Measurements from ENCODE around the gene NDUFA5.
A peak's percentile ranks its signal among the peaks of the same experiment; 100 is the strongest.
"Not testable (repeated sequence)": the region's sequence is repeated elsewhere in the genome, so short reads cannot be mapped to it uniquely, and the experiment has no call there.

Gene NDUFA5

GRCh38 chr7:123557016-123557397, 611 bp downstream of the NDUFA5 start:
- no peak for DNase-seq (ENCODE audit: low read depth)

- DNase-seq (ENCODE audit: low read depth), result no peak
Measured at GRCh38 chr7:123555484-123555883, 2.1 kb downstream of the NDUFA5 start.

- no peak for DNase-seq (ENCODE audit: low read depth)
Measured at GRCh38 chr7:123553159-123553558, 4.5 kb downstream of the NDUFA5 start.

GRCh38 chr7:123552641-123553040, 5.0 kb downstream of the NDUFA5 start:
- DNase-seq (ENCODE audit: low read depth), result no peak

GRCh38 chr7:123552134-123552533, 5.5 kb downstream of the NDUFA5 start:
- DNase-seq (ENCODE audit: low read depth), result not testable (repeated sequence)

- DNase-seq (ENCODE audit: low read depth), result no peak
Measured at GRCh38 chr7:123548406-123548805, 9.2 kb downstream of the NDUFA5 start.

- no peak for DNase-seq (ENCODE audit: low read depth)
Measured at GRCh38 chr7:123539871-123540270, 17.7 kb downstream of the NDUFA5 start.

GRCh38 chr7:123538897-123539296, 18.7 kb downstream of the NDUFA5 start:
- no peak for DNase-seq (ENCODE audit: low read depth)

GRCh38 chr7:123538189-123538714, 19.4 kb downstream of the NDUFA5 start:
- no peak for DNase-seq (ENCODE audit: low read depth)

- DNase-seq (ENCODE audit: low read depth), result no peak
Measured at GRCh38 chr7:123537026-123537642, 20.5 kb downstream of the NDUFA5 start.

GRCh38 chr7:123535517-123535916, 22.1 kb downstream of the NDUFA5 start:
- no peak for DNase-seq (ENCODE audit: low read depth)

- peak; percentile 92 for DNase-seq (ENCODE audit: low read depth)
Measured at GRCh38 chr7:123534383-123535260, 23.0 kb downstream of the NDUFA5 start, which contains the start of gene IQUB. Gene IQUB, minus strand, starts transcription at chr7:123534595. Its CDS starts 22,255 bp downstream, at chr7:123512340.

- DNase-seq (ENCODE audit: low read depth), result peak; percentile 1
Measured at GRCh38 chr7:123533929-123534382, 23.7 kb downstream of the NDUFA5 start.

- no peak for DNase-seq (ENCODE audit: low read depth)
Measured at GRCh38 chr7:123533553-123533917, 24.1 kb downstream of the NDUFA5 start.

GRCh38 chr7:123532788-123533552, 24.6 kb downstream of the NDUFA5 start:
- DNase-seq (ENCODE audit: low read depth), result not testable (repeated sequence)

GRCh38 chr7:123532343-123532742, 25.3 kb downstream of the NDUFA5 start:
- DNase-seq (ENCODE audit: low read depth), result not testable (repeated sequence)

- not testable (repeated sequence) for DNase-seq (ENCODE audit: low read depth)
Measured at GRCh38 chr7:123530035-123530591, 27.5 kb downstream of the NDUFA5 start.

GRCh38 chr7:123528265-123528664, 29.4 kb downstream of the NDUFA5 start:
- no peak for DNase-seq (ENCODE audit: low read depth)

GRCh38 chr7:123527712-123528225, 29.8 kb downstream of the NDUFA5 start:
- DNase-seq (ENCODE audit: low read depth), result not testable (repeated sequence)

- not testable (repeated sequence) for DNase-seq (ENCODE audit: low read depth)
Measured at GRCh38 chr7:123526533-123526932, 31.1 kb downstream of the NDUFA5 start.

- no peak for DNase-seq (ENCODE audit: low read depth)
Measured at GRCh38 chr7:123522066-123522465, 35.6 kb downstream of the NDUFA5 start.

GRCh38 chr7:123505221-123505620, 52.4 kb downstream of the NDUFA5 start:
- no peak for DNase-seq (ENCODE audit: low read depth)

Data from activated gamma-delta T cell treated with anti-CD3 and anti-CD28 coated beads, Interleukin-2, amount 50 U/mL, for 16 hours (primary cell).